Neural cell (in vitro differentiated cells): ENCODE measurements around the gene TMOD2. TPM values are rescaled to one million over a fixed set of nuclear protein-coding genes. Genes with fewer than 3 reads are reported as not detected.

Source experiments
- H2AFZ ChIP-seq: fragments of 200-600, 300-800 bp; sonication (generic), shearing (Covaris generic); 2 replicates; pipeline ENCODE4 v1.6.0; 2014; ENCODE audit warnings: low read depth, mild to moderate bottlenecking, antibody characterized with exemption, low read length, moderate library complexity
- H3F3A ChIP-seq: fragments of 200-600 bp; shearing (Covaris generic); 2 replicates; pipeline ENCODE4 v1.6.1; 2016; ENCODE audit warnings: mild to moderate bottlenecking, moderate library complexity, mixed read lengths, antibody characterized with exemption, low read length; ENCODE audit not compliant: insufficient read depth, poor library complexity, severe bottlenecking
- H3K27ac ChIP-seq: fragments of 200-600, 300-800 bp; sonication (generic), shearing (Covaris generic); 2 replicates; pipeline ENCODE4 v1.5.1; 2014; ENCODE audit warnings: mild to moderate bottlenecking, low read length, moderate library complexity
- H3K27me3 ChIP-seq: fragments of 300-800, 200-600 bp; sonication (generic), shearing (Covaris generic); 2 replicates; pipeline ENCODE4 v1.6.0; 2014; ENCODE audit warnings: mild to moderate bottlenecking, low read depth, low read length, moderate library complexity; ENCODE audit not compliant: insufficient read depth
- H3K36me3 ChIP-seq: fragments of 300-800, 200-600 bp; sonication (generic), shearing (Covaris generic); 2 replicates; pipeline ENCODE4 v1.5.1; 2014; ENCODE audit warnings: mild to moderate bottlenecking, antibody characterized with exemption, low read length, moderate library complexity; ENCODE audit not compliant: insufficient read depth
- H3K4me2 ChIP-seq: fragments of 300-800, 200-600 bp; sonication (generic), shearing (Covaris generic); 2 replicates; pipeline ENCODE4 v1.6.0; 2014; ENCODE audit warnings: mild to moderate bottlenecking, low read length
- H3K4me3 ChIP-seq: fragments of 300-800, 200-600 bp; sonication (generic), shearing (Covaris generic); 2 replicates; pipeline ENCODE4 v1.5.1; 2014; ENCODE audit warnings: mild to moderate bottlenecking, low read length, moderate library complexity
- H3K79me2 ChIP-seq: fragments of 200-600 bp; shearing (Covaris generic); replicated peaks from 2 replicates; pipeline ENCODE4 v1.6.0; 2014; ENCODE audit warnings: mild to moderate bottlenecking, low read length, moderate library complexity; ENCODE audit not compliant: insufficient read depth
- H3K9ac ChIP-seq: fragments of 300-800, 200-600 bp; sonication (generic), shearing (Covaris generic); 2 replicates; pipeline ENCODE4 v1.6.1; 2016; ENCODE audit warnings: mild to moderate bottlenecking, low read length, mixed read lengths
- H3K9me2 ChIP-seq: fragments of 200-600 bp; shearing (Covaris generic); 2 replicates; pipeline ENCODE4 v1.6.1; 2016; ENCODE audit warnings: mild to moderate bottlenecking, low read length, mixed read lengths; ENCODE audit not compliant: insufficient read depth
- H3K9me3 ChIP-seq: fragments of 200-600, 300-800 bp; sonication (generic), shearing (Covaris generic); 2 replicates; pipeline ENCODE4 v1.6.1; 2016; ENCODE audit warnings: mild to moderate bottlenecking, mixed run types, low read length, moderate library complexity, mixed read lengths
- H4K20me1 ChIP-seq: fragments of 200-600 bp; shearing (Covaris generic); 2 replicates; pipeline ENCODE4 v1.6.1; 2016; ENCODE audit warnings: mild to moderate bottlenecking, mixed run types; ENCODE audit not compliant: insufficient read depth
- CTCF ChIP-seq: fragments of 450-650 bp; IDR thresholded peaks from 2 replicates; pipeline ENCODE4 v1.5.1; 2014; ENCODE audit warnings: antibody characterized with exemption, mild to moderate bottlenecking, moderate library complexity; ENCODE audit not compliant: poor library complexity, severe bottlenecking
- EP300 ChIP-seq: fragments of 450-650 bp; conservative IDR thresholded peaks from 2 replicates; pipeline ENCODE4 v1.6.1; 2014; ENCODE audit warnings: antibody characterized with exemption, mild to moderate bottlenecking, moderate library complexity; ENCODE audit not compliant: poor library complexity, severe bottlenecking
- EZH2 ChIP-seq: fragments of 200-600, 300-800 bp; shearing (Covaris generic), sonication (generic); IDR thresholded peaks from 2 replicates; pipeline ENCODE4 v1.6.1; 2014; ENCODE audit warnings: antibody characterized with exemption, low read length, borderline replicate concordance, mild to moderate bottlenecking; ENCODE audit not compliant: insufficient read depth, poor library complexity, severe bottlenecking
- MXI1 ChIP-seq: fragments of 450-650 bp; conservative IDR thresholded peaks from 2 replicates; pipeline ENCODE4 v1.6.1; 2014; ENCODE audit warnings: antibody characterized with exemption, mild to moderate bottlenecking; ENCODE audit not compliant: poor library complexity, severe bottlenecking
- POLR2AphosphoS5 ChIP-seq: IDR thresholded peaks from 2 replicates; pipeline ENCODE4 v1.6.1; 2012
- RAD21 ChIP-seq: fragments of 450-650 bp; conservative IDR thresholded peaks from 2 replicates; pipeline ENCODE4 v1.6.1; 2014; ENCODE audit warnings: antibody characterized with exemption, mild to moderate bottlenecking, moderate library complexity
- REST ChIP-seq: IDR thresholded peaks from 2 replicates; pipeline ENCODE4 v1.6.1; 2012; ENCODE audit warnings: borderline replicate concordance
- SMC3 ChIP-seq: fragments of 450-650 bp; conservative IDR thresholded peaks from 2 replicates; pipeline ENCODE4 v1.6.1; 2014; ENCODE audit warnings: antibody characterized with exemption, mild to moderate bottlenecking, moderate library complexity; ENCODE audit not compliant: poor library complexity
- TAF1 ChIP-seq: IDR thresholded peaks from 2 replicates; pipeline ENCODE4 v1.6.1; 2012; ENCODE audit warnings: low read depth
- polyA plus RNA-seq: library from polyadenylated mRNA; depleted of rRNA; stranded (reverse); fragments of >200 nt; gene quantifications from 2 replicates; pipeline ENCODE4 v1.2.3, GENCODE V29; 2014

The TMOD2 gene
- polyA plus RNA-seq, 1 donor from 2014 or later = 79.9 TPM

- Histone ChIP-seq H3F3A (no peaks in the 10 kb centered on the region), H3K4me3 (no peak overlapping the region), H3K4me2 (no peak overlapping the region), H3K27ac (no peak overlapping the region), H3K9ac (no peak overlapping the region), H3K27me3 (no peaks in the 10 kb centered on the region), H2AFZ (no peak overlapping the region), H3K9me3 (no peaks in the 10 kb centered on the region), H4K20me1 (no peaks in the 10 kb centered on the region), H3K79me2 (peaks cover 20% of the 10 kb centered on the region), H3K9me2 (no peaks in the 10 kb centered on the region), H3K36me3 (no peaks in the 10 kb centered on the region)
- no peak for TF ChIP-seq EP300
- TF ChIP-seq POLR2AphosphoS5 = no peak
- no peak for TF ChIP-seq EZH2
- no peak for TF ChIP-seq SMC3
- no peak for TF ChIP-seq MXI1
- TF ChIP-seq REST = no peak
- no peak for TF ChIP-seq CTCF
- no peak for TF ChIP-seq RAD21
- TF ChIP-seq TAF1 = no peak
These were observed 89.3 kb downstream of the TMOD2 start for GRCh38 chr15:51840692-51841091.

GRCh38 chr15:51841406-51842040 is 90.1 kb downstream of the TMOD2 start:
- no peak for TF ChIP-seq TAF1
- TF ChIP-seq MXI1 = no peak
- no peak for TF ChIP-seq REST
- TF ChIP-seq EZH2 = no peak
- TF ChIP-seq EP300 = no peak
- TF ChIP-seq POLR2AphosphoS5 = no peak
- H3K36me3 ChIP-seq = no peaks in the 10 kb centered on the region
- H3K27ac ChIP-seq = no peak overlapping the region
- H3K79me2 ChIP-seq = peaks cover 20% of the 10 kb centered on the region
- no peaks in the 10 kb centered on the region for H4K20me1 ChIP-seq
- no peak overlapping the region for H3K4me3 ChIP-seq
- H3K9me3 ChIP-seq = no peaks in the 10 kb centered on the region
- no peak overlapping the region for H3K4me2 ChIP-seq
- no peaks in the 10 kb centered on the region for H3K27me3 ChIP-seq
- H3K9ac ChIP-seq = no peak overlapping the region
- no peaks in the 10 kb centered on the region for H3K9me2 ChIP-seq
- no peak overlapping the region for H2AFZ ChIP-seq
- no peaks in the 10 kb centered on the region for H3F3A ChIP-seq
